Lung (tissue), 12 donors: ENCODE measurements around the gene CCNQ. TPM values are rescaled to one million over a fixed set of nuclear protein-coding genes. Genes with fewer than 3 reads are reported as not detected.

Experiments
- ATAC-seq: fragments of 200-7000 bp; cut with Tn5 transposase; one replicate; pipeline ENCODE4 v1.9.1; 2020; ENCODE audit warnings: moderate number of reproducible peaks; ENCODE audit not compliant: insufficient read depth, low FRiP score
- DNase-seq, 3 donors: peaks; one replicate each; pipeline ENCODE4 v3.0.0-alpha.2; 2013 to 2017
- H3K27ac ChIP-seq, 2 donors: one replicate each; pipeline ENCODE4 v1.5.1; 2013; ENCODE audit warnings: mild to moderate bottlenecking in 2 of 2, moderate library complexity in 2 of 2, control low read depth in 1 of 2, inconsistent platforms in 1 of 2, low read depth in 1 of 2, low read length in 1 of 2
- H3K27me3 ChIP-seq, 3 donors: one replicate each; pipeline ENCODE4 v1.5.1; 2013; ENCODE audit warnings: low read length in 2 of 3; ENCODE audit not compliant: control insufficient read depth in 3 of 3, insufficient read depth in 3 of 3
- H3K36me3 ChIP-seq, 4 donors: one replicate each; pipeline ENCODE4 v1.5.1; 2013; ENCODE audit warnings: low read length in 4 of 4, mild to moderate bottlenecking in 1 of 4, moderate library complexity in 1 of 4; ENCODE audit not compliant: control insufficient read depth in 4 of 4, insufficient read depth in 4 of 4
- H3K4me1 ChIP-seq, 5 donors: one replicate each; pipeline ENCODE4 v1.5.1; 2013; ENCODE audit warnings: low read length in 5 of 5, mild to moderate bottlenecking in 2 of 5, moderate library complexity in 1 of 5; ENCODE audit not compliant: control insufficient read depth in 5 of 5, insufficient read depth in 5 of 5
- H3K4me3 ChIP-seq: one replicate; pipeline ENCODE4 v1.5.1; 2013; ENCODE audit warnings: mild to moderate bottlenecking, control low read depth, moderate library complexity
- H3K9ac ChIP-seq, 2 donors: one replicate each; pipeline ENCODE4 v1.5.1; 2013; ENCODE audit warnings: low read length in 2 of 2, control low read depth in 1 of 2; ENCODE audit not compliant: insufficient read depth in 1 of 2
- H3K9me3 ChIP-seq, 4 donors: one replicate each; pipeline ENCODE4 v1.5.1; 2013; ENCODE audit warnings: low read length in 3 of 4, mild to moderate bottlenecking in 1 of 4, moderate library complexity in 1 of 4; ENCODE audit not compliant: control insufficient read depth in 4 of 4, insufficient read depth in 3 of 4
- WGBS, 2 donors: extraction: QIAGEN DNeasy Blood & Tissue Kit; methylation state at CpG; one replicate each; pipeline ENCODE4 v1.1.7; 2013; 5-methylcytosine and 5-hydroxymethylcytosine counted together
- polyA plus RNA-seq, 2 donors: library from polyadenylated mRNA; stranded (reverse); fragments of 200-250 nt; gene quantifications; one replicate each; pipeline ENCODE4 v1.2.1, GENCODE V29; 2013
- total RNA-seq, 2 donors: library from RNA; depleted of rRNA in 1 of 2; stranded (reverse); fragments of >200 nt in 1 of 2; gene quantifications; one replicate each; pipeline ENCODE4 v1.2.1, GENCODE V29; 2014 to 2021
- TF ChIP-seq, protein P1 (sequence below): IDR thresholded peaks from 2 replicates; pipeline ENCODE4 v1.5.1; 2012; ENCODE audit warnings: mild to moderate bottlenecking; ENCODE audit errors: control extremely low read depth, extremely low read depth
- donor health status: control.
- donor health status: control.
- donor health status: Bipolar disorder and iron deficiency.
- donor health status: healthy.
- donor health status: DM: yes; HTN: yes; CAD: no.

The CCNQ gene
- total and polyA plus RNA-seq, 4 donors: 14.2 to 46.4 (median 24.9) TPM

DNA sequence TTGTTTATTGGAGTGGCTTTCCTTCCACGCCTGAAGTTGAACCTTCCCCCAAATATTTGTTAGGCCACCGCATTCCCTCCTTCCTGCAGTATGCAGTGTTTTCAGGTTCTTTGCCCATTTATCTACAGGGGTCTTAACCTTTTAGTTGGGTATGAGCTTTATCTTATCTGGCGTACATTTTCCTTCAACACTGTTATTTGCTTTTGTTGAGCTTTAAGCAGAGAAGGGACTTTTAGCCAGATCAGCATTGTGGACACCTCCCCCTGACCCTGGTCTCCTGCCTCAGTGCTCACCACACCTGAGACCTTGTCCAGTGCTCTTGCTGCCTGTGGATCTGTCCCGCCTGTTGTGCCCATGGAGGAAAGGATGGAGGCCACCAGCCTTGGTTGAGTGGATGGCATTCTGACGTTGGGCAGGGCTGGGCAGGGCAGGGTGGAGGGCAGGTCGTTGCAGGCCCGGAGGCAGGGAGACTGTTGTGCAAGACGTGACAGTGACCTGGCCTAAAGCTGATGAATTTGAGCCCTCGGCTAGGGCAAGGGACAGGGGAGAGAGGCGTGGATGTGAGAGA lies 47.1 kb upstream of the CCNQ start:
- no peak overlapping the region for H3K4me3 ChIP-seq
- H3K27me3 ChIP-seq: peaks cover 28 to 57% (median 35%) of the 10 kb centered on the region in 3 donors
- H3K4me1 ChIP-seq: peaks cover 0 to 5% (median 3%) of the 10 kb centered on the region in 5 donors
- H3K9me3 ChIP-seq: peaks cover 0 to 18% (median 0%) of the 10 kb centered on the region in 4 donors
- TF ChIP-seq, protein P1, sequence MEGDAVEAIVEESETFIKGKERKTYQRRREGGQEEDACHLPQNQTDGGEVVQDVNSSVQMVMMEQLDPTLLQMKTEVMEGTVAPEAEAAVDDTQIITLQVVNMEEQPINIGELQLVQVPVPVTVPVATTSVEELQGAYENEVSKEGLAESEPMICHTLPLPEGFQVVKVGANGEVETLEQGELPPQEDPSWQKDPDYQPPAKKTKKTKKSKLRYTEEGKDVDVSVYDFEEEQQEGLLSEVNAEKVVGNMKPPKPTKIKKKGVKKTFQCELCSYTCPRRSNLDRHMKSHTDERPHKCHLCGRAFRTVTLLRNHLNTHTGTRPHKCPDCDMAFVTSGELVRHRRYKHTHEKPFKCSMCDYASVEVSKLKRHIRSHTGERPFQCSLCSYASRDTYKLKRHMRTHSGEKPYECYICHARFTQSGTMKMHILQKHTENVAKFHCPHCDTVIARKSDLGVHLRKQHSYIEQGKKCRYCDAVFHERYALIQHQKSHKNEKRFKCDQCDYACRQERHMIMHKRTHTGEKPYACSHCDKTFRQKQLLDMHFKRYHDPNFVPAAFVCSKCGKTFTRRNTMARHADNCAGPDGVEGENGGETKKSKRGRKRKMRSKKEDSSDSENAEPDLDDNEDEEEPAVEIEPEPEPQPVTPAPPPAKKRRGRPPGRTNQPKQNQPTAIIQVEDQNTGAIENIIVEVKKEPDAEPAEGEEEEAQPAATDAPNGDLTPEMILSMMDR: no peak
- DNase-seq (no peak), ATAC-seq (no peak)
- no peak overlapping the region for H3K27ac ChIP-seq
- WGBS, 2 donors: 58 to 59% methylated on average over 10 of the region's 10 CpGs
- no peak overlapping the region for H3K9ac ChIP-seq
- H3K36me3 ChIP-seq: no peaks in the 10 kb centered on the region

DNA sequence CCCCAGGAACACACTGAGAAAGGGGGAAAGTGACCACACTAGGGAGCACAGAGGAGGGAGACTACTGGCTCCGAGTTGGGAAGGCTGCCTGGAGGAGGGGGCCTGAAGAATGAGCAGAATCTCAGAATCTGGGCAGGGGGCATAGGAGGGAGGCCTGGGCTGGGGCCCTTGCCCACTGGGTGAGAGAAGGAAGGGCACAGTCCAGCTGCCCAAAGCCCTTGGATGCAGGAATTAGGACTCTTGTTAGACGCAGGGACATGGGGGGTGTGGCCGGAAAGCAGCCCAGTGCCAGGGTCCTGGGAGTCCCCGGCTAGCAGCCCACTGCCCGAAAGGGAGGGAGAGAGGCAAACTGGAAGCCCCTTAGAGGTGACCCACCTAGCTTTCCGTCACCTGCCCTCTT lies 46.2 kb upstream of the CCNQ start:
- no peak overlapping the region for H3K4me3 ChIP-seq
- no peaks in the 10 kb centered on the region for H3K36me3 ChIP-seq
- H3K9ac ChIP-seq: no peak overlapping the region
- peaks cover 0 to 5% (median 3%) of the 10 kb centered on the region in 5 donors for H3K4me1 ChIP-seq
- no peak overlapping the region for H3K27ac ChIP-seq
- TF ChIP-seq, protein P1: no peak
- H3K9me3 ChIP-seq: peaks cover 0 to 18% (median 0%) of the 10 kb centered on the region in 4 donors
- H3K27me3 ChIP-seq: peaks cover 32 to 59% (median 35%) of the 10 kb centered on the region in 3 donors
- ATAC-seq (no peak), DNase-seq (no peak)
- WGBS, 2 donors: 61 to 65% methylated on average over 4 to 6 of the region's 6 CpGs

DNA sequence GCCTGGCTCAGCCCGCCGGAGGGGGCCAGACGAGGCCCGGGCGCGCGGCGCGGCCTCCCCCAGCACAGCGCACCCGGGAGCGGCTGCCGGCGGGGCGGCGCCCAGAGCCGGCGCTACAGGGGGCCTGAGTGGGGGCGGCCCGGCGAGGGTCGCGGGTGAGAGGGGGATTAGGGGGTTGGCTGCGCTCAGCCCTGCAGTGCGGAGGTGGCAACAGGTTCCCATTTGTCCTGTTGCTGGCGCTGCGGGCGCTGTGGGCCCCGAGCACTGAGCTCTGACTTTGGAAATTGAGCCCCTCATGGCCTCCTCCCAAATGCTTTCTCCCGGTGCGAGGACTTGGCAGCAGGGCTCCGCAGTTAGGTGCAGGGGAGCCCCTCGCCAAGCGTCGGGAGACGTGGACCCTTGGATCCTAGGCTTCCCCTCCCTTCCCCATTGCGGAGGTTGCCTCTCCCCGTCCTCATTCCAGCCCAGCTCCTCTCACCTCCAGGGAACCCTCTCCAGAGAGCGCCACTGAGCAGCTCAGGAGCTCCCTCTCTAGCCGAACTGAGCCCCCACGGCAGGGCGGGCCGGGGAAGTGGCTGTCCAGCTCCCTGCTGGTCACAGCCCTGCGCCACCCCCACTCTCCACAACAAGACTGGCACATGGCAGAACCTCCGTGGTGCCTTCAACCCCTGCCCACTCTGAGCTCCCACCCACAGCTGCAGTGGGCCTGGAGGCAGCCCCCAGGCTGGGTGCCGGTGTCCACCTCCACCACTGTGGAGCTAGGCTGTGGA lies 45.6 kb upstream of the CCNQ start:
- peaks cover 32 to 59% (median 35%) of the 10 kb centered on the region in 3 donors for H3K27me3 ChIP-seq
- no peaks in the 10 kb centered on the region for H3K36me3 ChIP-seq
- peaks cover 0 to 5% (median 3%) of the 10 kb centered on the region in 5 donors for H3K4me1 ChIP-seq
- TF ChIP-seq, protein P1: no peak
- H3K9me3 ChIP-seq: peaks cover 0 to 17% (median 0%) of the 10 kb centered on the region in 4 donors
- H3K27ac ChIP-seq: no peak overlapping the region
- 9 to 32% methylated on average over 22 to 46 of the region's 46 CpGs for WGBS, 2 donors
- DNase-seq (peak in 1 of 3 donors; percentile 12), ATAC-seq (no peak)
- H3K9ac ChIP-seq: no peak overlapping the region
- no peak overlapping the region for H3K4me3 ChIP-seq
